OCI-LY7 (cell line): ENCODE data around the gene IFNG. TPM values are rescaled to one million over a fixed set of nuclear protein-coding genes. Genes with fewer than 3 reads are reported as not detected.

Experiments
- BruUV-seq: library from RNA; stranded (reverse); fragments of 400-500 nt; replicated peaks from 2 replicates; lab custom pipeline; 2021; lab: Mats Ljungman, UMichigan
- CTCF ChIA-PET: fragments of 300-600 bp; sonication (Branson Sonifier 250); formaldehyde crosslinking; loops from one replicate; lab custom pipeline; 2022; ENCODE audit warnings: antibody characterized with exemption; ENCODE audit not compliant: unreplicated experiment; lab: Charles Lee
- POLR2A ChIA-PET: fragments of 300-600 bp; sonication (Branson Sonifier 250); formaldehyde crosslinking; loops from one replicate; lab custom pipeline; 2022; ENCODE audit warnings: antibody characterized with exemption; lab: Charles Lee
- DNase-seq: peaks from one replicate; pipeline ENCODE4 v3.0.0-alpha.2; 2015; ENCODE audit warnings: low spot score
- H2AFZ ChIP-seq: fragments of 200-600 bp; sonication (generic), shearing (Covaris generic); 2 replicates; pipeline ENCODE4 v1.6.1; 2014; ENCODE audit warnings: mild to moderate bottlenecking, antibody characterized with exemption, low read length, moderate library complexity
- H3K27ac ChIP-seq: fragments of 200-600 bp; sonication (generic); 2 replicates; pipeline ENCODE4 v1.5.1; 2014; ENCODE audit warnings: mixed run types, low read depth, mild to moderate bottlenecking, moderate library complexity, low read length, inconsistent platforms; ENCODE audit not compliant: poor library complexity, severe bottlenecking
- H3K36me3 ChIP-seq: fragments of 200-600 bp; sonication (generic); 2 replicates; pipeline ENCODE4 v1.6.1; 2014; ENCODE audit warnings: mild to moderate bottlenecking, antibody characterized with exemption, low read length, moderate library complexity, mixed read lengths; ENCODE audit not compliant: insufficient read depth
- H3K4me1 ChIP-seq: fragments of 200-600 bp; sonication (generic); 2 replicates; pipeline ENCODE4 v1.5.1; 2014; ENCODE audit warnings: mild to moderate bottlenecking, low read length; ENCODE audit not compliant: insufficient read depth, poor library complexity, severe bottlenecking
- H3K4me2 ChIP-seq: fragments of 200-600 bp; sonication (generic); 2 replicates; pipeline ENCODE4 v1.6.1; 2014; ENCODE audit warnings: mild to moderate bottlenecking, low read length
- H3K4me3 ChIP-seq: fragments of 200-600 bp; sonication (generic); 2 replicates; pipeline ENCODE4 v1.5.1; 2014; ENCODE audit warnings: mild to moderate bottlenecking, low read depth, low read length; ENCODE audit not compliant: poor library complexity, severe bottlenecking
- H3K79me2 ChIP-seq: fragments of 200-600 bp; sonication (generic); 2 replicates; pipeline ENCODE4 v1.6.1; 2016; ENCODE audit warnings: low read depth, mild to moderate bottlenecking, low read length, moderate library complexity, mixed read lengths; ENCODE audit not compliant: insufficient read depth
- H3K9me2 ChIP-seq: fragments of 200-600 bp; sonication (generic); 2 replicates; pipeline ENCODE4 v1.6.1; 2016; ENCODE audit warnings: mild to moderate bottlenecking, low read length, mixed read lengths; ENCODE audit not compliant: insufficient read depth
- H3K9me3 ChIP-seq: fragments of 200-600 bp; sonication (generic); 2 replicates; pipeline ENCODE4 v1.6.1; 2014; ENCODE audit warnings: mild to moderate bottlenecking, mixed run types, low read length, mixed read lengths
- H4K20me1 ChIP-seq: fragments of 200-600 bp; sonication (generic); 2 replicates; pipeline ENCODE4 v1.6.1; 2014; ENCODE audit warnings: mild to moderate bottlenecking, antibody characterized with exemption, low read length, moderate library complexity, mixed read lengths; ENCODE audit not compliant: insufficient read depth
- CTCF ChIP-seq: fragments of 200-600 bp; sonication (generic); conservative IDR thresholded peaks from 2 replicates; pipeline ENCODE4 v1.5.1; 2014; ENCODE audit warnings: mild to moderate bottlenecking, antibody characterized with exemption, low read length, moderate library complexity, mixed read lengths
- EZH2phosphoT487 ChIP-seq: fragments of 200-600 bp; sonication (generic); IDR thresholded peaks from 2 replicates; pipeline ENCODE4 v1.6.1; 2018; ENCODE audit warnings: low read depth, borderline replicate concordance, mild to moderate bottlenecking, mixed run types, antibody characterized with exemption, low read length, moderate library complexity, mixed read lengths
- intact Hi-C: fragments of 100-400 bp; cut with micrococcal nuclease; formaldehyde crosslinking; loops from one replicate; pipeline ENCODE4 v1.10.0; 2022; ENCODE audit not compliant: unreplicated experiment
- total RNA-seq, 2 experiments: library from RNA; depleted of rRNA in 1 of 2; stranded (reverse); fragments of >200 nt in 1 of 2; shearing (Covaris generic) in 1 of 2; gene quantifications; 2 replicates each; pipeline ENCODE4 v1.2.3, GENCODE V29; 2014 to 2022

Gene IFNG
- total RNA-seq, 2 experiments from 2014 or later: not detected

GRCh38 chr12:68106660-68107059, 52.9 kb downstream of the IFNG start:
- BruUV-seq: no TSS peak
- intact Hi-C loops: no loop called here
- Histone ChIP-seq H4K20me1 (no peaks in the 10 kb centered on the region), H3K4me1 (no peaks in the 10 kb centered on the region), H2AFZ (no peak overlapping the region), H3K36me3 (no peaks in the 10 kb centered on the region; the same call in 1 of the 2 replicates), H3K9me2 (no peaks in the 10 kb centered on the region), H3K4me2 (no peak overlapping the region), H3K4me3 (no peak overlapping the region), H3K9me3 (no peaks in the 10 kb centered on the region), H3K27ac (no peak overlapping the region), H3K79me2 (no peaks in the 10 kb centered on the region)
- POLR2A ChIA-PET: interaction anchor here (0.8 to 2.2 kb wide), 2 partner anchors 12 to 13 kb away, joined by 3 to 9 read pairs; no protein-coding TSS in a partner anchor
- CTCF ChIA-PET: no interaction called here
- DNase-seq: no peak
- TF ChIP-seq CTCF (no peak), EZH2phosphoT487 (no peak)

DNA sequence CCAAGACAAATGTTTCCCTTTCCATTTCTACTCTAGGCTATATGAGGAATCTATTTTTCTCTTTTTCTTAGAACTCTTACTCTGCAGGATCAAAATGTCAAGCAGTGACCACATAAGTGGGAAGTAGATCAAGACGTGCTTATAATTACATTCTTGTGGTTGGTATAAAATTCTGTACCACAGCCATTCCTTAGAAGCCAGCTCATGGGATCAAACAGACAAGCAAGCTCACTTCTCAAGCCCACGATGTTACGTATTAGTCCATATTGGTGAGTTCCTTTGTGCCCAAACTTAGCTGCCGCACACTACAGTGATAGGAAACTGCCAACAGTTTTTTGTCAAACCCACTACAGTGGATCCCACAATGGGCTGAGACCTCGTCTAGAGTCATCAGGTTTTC, 53.4 kb downstream of the IFNG start:
- CTCF ChIA-PET: no interaction called here
- intact Hi-C loops: no loop called here

More for the DNA sequence above, 53.4 kb downstream of the IFNG start:
- H4K20me1 ChIP-seq: no peaks in the 10 kb centered on the region
- no peak overlapping the region for H2AFZ ChIP-seq
- H3K9me2 ChIP-seq: no peaks in the 10 kb centered on the region
- no peak for DNase-seq
- H3K79me2 ChIP-seq: no peaks in the 10 kb centered on the region
- H3K27ac ChIP-seq: no peak overlapping the region
- H3K9me3 ChIP-seq: no peaks in the 10 kb centered on the region
- no peaks in the 10 kb centered on the region for H3K4me1 ChIP-seq
- TF ChIP-seq CTCF (no peak), EZH2phosphoT487 (no peak)
- no TSS peak for BruUV-seq
- H3K4me3 ChIP-seq: no peak overlapping the region
- POLR2A ChIA-PET: no interaction called here
- no peak overlapping the region for H3K4me2 ChIP-seq
- H3K36me3 ChIP-seq: no peaks in the 10 kb centered on the region; the same call in 1 of the 2 replicates

Other genes starting within 250 kb of the IFNG start
- gene IFNG-AS1, start 170.3 kb downstream of the IFNG start, total RNA-seq (2014; rRNA removed; shearing (Covaris generic)): 15.7 and 23.8 TPM in 2 replicates
- gene IFNG-AS1, start 170.3 kb downstream of the IFNG start, total RNA-seq (2022): 36.8 and 37.8 TPM in 2 replicates
- not detected in 2 replicates for gene IL26, start 66.1 kb upstream of the IFNG start, total RNA-seq (2014; rRNA removed; shearing (Covaris generic))
- gene IL26, start 66.1 kb upstream of the IFNG start, total RNA-seq (2022): not detected in 2 replicates
- gene IL22, start 93.9 kb upstream of the IFNG start, total RNA-seq (2014; rRNA removed; shearing (Covaris generic)): not detected in 2 replicates
- gene IL22, start 93.9 kb upstream of the IFNG start, total RNA-seq (2022): not detected in 2 replicates
- 30.8 and 37.4 TPM in 2 replicates for gene MDM1, start 172.6 kb upstream of the IFNG start, total RNA-seq (2014; rRNA removed; shearing (Covaris generic))
- 26.2 and 33.5 TPM in 2 replicates for gene MDM1, start 172.6 kb upstream of the IFNG start, total RNA-seq (2022)